NCI-H146 treated with DMSO at 0.1 percent for 48 hours (cell line): ENCODE measurements around the gene GTPBP6.
"Not testable (repeated sequence)": the region's sequence is repeated elsewhere in the genome, so short reads cannot be mapped to it uniquely, and the experiment has no call there.

Experiments
- DNase-seq: peaks from one replicate; lab custom pipeline; 2025; ENCODE audit not compliant: unreplicated experiment; lab: John Stamatoyannopoulos, UW

GTPBP6 gene

DNA sequence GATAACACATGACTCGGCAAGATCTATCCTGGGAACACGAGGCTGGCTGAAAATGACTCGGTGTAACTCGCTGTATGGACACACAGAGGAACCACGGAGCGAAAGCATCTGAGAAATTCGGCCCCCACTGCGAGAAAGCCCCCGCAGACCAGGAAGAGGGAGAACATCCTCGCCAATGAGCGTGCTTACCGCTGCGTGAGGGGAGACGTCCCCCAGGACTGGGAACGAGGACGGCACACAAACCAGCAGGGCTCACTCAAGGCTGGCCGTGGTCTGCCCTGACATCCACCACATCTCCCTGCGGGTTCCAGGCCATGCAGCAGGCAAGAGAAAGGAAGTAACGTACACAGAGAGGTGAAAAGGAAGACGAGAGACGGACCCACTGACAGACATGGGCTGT is 17.6 kb upstream of the GTPBP6 start:
- no peak for DNase-seq

DNA sequence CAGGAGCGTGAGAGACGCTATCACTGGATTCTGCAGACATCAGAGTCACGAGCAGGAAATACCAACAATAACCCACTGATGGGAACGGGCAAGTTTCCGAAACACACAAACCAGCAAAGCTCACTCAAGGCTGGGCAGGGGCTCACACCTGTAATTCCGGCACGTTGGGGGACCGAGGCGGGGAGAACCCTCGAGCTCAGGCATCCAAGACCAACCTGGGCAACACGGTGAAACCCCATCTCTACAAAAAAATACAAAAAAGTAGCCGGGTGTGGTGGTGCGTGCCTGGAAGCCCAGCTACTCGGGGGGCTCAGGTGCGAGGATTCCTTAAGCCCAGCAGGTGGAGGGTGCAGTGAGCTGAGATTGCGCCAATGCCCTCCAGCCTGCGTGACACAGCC is 17.2 kb upstream of the GTPBP6 start:
- no peak for DNase-seq

DNA sequence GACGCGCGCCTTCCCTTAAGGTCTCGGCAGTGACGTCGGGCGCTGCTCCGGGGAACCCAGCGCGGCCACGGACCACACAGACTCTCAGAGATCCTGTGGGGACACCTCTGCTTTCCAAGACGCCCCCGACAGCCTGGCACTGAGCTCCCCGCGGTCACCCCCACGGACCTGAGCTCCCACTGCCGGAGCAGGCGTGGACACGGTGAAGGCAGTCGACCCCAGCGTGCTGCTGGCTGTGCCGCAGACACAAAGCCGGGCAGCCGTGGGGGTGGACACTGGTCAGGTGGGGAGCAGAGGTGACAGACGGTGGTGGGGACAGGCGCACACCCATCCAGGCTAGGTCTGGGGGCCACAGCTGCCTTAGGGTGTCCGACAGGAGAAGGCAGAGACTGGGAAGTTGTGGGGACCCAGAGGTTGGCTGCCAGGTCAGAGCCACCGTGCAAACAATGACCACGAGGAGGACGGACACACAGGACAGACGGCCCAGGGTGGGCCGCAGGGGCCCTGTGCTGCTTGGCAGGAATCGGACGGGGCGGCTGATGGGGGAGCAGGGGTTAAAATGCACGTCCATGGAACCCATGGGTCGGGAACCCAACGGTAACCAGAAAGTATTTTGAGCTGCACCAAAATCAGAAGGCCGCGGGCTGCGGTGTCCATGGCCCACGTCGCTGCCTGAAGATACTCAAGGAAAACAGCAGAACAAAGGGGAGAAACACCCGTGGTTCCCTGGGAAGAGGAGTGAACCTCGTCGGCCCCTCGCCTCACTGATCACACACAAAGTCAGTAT is 16.6 kb upstream of the GTPBP6 start:
- no peak for DNase-seq

DNA sequence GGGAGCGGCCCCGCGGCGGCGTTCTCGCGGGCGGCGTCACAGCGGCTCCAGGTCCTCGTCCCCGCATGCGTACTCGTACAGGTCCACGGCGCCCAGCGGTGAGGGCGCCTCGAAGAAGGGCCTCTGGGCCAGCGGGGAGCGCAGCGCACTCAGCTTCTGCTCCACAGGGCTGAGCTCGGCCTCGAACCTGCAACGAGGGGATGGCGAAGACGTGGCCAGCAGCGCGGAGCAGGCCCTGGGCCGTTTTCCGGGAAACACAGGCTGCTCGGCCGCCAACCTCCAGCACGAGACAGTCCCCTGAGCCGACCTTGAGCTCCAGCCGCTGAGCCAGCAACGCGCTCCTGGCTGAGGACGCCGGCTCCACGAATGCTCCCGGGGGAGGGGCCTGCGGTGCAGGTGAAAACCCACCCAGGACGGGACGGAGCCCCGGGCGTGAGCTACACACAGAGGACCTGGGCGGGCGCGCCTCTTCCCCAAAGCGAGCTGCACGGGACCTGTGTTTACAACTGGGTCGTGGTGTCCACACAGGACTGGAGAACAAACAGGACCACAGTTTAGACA is 15.8 kb upstream of the GTPBP6 start:
- DNase-seq = no peak

DNA sequence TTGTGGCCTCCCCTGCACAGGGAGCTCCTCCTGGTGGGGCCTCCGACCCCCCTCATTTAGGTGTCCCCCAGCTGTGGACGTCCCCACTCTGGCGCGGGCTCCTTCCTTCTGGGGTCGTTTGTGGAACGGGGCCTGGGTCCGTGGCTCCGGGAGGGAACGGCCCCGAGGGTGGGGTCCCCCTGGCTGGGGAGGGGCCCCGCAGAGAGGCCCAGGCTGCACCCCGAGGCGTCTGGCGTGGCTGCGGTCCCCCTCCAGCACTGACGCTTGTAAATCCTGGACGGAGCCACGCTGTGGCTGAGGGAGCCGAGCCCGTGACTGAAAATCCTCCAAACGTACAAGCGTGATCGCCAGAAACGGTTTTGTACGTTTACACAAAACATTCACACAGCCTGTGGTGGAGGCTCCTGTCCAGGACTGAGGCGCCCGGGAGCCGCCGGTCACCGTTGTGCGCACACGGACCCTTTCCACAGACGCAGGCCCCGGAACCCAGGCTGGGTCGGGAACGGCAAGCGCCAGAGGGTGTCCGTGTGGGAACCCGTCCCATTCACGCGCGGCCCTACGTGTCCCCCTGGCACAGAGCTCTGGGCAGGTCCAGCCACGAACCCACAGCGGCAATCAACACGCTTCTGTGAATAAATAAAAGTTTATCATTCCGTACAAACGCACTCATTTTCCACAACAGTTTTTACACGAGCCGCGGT is 15.2 kb upstream of the GTPBP6 start:
- no peak for DNase-seq

DNA sequence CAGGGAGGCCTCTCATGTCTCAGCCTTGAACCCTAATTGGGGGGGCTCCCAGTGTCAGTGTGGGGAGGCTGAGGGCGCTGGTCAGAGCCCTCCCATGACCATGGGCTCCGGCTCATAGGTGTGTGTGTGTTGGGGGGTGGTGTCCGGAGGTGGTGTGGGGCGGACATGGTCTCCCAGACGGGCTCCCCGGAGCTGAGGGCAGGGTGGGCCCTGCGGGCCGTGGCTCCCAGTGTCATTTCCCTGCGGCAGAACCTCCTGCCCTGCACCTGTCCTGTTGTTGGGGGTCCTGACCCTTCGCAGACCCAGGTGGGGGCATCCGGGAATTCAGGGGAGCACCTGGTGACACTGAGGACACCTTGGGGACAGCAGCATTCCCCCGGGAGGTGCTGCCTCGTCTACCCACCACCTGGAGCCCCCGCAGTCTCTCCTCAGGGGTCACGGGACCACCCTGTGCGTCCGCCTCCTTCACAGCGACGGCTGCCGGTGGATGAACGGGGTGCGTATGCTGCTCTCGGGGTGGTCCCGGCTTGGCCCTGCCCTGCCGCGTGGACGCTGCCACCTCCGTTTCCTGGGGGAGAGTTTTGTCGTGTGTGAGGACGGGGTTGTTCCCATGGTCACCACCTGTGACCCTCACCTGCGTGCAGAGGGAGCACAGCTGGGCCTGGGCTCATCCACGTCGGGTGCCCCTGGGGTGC is 14.5 kb upstream of the GTPBP6 start:
- DNase-seq = no peak

DNA sequence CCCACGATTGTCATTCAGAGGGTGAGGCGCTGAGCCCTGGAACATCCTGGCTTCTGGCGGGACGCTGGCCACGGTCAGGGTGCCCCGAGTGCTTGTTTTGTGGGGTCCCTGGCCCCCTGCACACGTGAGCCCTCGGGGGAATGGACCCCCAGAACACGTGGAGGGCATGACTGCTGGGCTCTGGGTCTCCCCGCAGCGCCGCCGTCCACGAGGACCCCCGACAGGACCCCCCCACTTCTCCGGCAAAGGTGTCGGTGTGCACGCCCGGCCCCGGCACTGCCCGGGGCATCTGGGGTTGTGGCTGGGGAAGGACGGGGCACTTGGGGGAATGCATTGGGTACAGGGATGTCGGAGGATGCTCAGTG is 13.9 kb upstream of the GTPBP6 start:
- DNase-seq = no peak

DNA sequence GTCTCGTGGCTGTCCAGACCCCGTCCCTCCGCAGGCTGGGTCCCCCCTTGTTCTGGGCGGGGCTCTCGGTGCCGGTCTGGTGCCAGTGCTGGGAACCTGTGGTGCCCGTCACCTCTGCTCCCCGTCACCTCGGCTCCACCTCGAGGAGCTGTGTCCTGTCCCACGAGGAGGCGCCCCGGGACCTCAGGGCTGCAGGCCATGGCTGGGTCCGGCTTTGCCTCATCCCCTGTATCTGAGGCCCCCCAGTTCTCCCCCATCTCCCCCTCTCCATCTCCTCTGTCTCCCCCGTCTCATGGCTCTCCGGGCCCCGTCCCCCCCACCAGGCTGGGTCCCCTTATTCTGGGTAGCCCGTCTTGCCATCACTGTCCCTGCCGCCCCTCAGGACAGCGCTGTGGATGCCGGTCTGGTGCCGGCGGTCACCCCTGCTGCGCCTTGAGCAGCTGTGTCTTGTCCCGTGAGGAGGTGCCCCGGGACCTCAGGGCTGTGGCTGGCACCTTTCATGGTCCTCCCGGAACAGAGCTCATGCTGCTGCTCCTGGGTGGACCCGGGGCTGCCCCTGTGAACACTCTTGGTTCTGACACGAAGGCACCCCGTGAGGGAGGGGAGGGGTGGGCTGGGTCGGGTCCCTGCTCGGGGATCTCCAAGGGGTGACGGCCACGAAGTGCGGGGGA is 13.4 kb upstream of the GTPBP6 start:
- no peak for DNase-seq

DNA sequence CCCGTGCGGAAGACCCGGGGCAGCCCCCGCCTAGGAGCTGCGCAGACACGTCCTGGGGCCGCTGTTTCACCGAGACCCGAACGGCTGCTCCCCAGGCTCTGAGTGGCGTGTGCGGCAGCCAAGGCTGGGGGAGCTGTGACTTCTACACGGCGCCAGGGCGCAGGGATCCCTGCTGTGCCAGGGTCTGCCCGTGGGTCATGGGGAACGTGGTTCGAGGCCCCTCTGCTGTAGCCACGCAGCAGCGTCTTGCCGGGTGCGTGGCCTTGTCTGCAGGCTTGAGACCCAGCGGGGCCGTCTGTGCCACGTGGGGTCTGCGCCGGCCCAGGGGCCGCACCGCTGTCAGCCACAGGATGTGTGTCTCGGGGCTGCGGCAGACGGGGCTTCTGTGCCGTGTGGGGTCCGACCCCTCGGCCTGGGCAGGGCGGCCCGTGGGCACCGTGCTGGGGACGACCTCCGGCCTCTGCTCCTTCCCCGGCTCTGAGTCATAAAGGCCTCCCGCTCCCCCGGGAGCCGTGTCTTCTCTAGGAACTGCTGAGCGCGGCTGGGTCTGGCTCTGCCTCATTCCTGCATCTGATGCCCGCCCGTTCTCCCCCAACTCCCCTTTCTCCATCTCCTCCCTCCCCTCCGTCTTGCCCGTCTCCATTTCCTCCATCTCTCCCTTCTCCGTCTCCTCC is 12.7 kb upstream of the GTPBP6 start:
- DNase-seq = no peak

DNA sequence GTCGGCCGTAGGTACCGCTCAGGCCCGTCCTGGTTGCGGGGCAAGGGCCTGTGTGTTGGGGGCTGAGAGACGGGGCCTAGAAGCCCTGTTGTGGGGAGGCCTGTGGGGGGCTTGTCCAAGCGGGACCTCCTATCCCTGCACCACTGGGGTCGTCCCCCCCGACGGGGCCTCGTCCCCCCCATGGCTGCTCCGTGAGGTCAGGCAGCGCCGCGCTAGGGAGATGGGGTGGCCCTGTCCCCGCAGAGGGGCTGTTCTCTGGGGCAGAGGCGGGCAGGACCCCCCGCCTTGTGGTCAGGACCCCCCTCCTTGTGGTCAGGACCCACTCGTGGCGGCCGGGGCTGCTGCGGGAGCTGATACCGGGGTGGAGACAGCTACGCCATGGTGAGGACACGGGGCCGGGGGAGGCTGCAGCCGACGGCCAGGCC is 12.1 kb upstream of the GTPBP6 start:
- DNase-seq = no peak

DNA sequence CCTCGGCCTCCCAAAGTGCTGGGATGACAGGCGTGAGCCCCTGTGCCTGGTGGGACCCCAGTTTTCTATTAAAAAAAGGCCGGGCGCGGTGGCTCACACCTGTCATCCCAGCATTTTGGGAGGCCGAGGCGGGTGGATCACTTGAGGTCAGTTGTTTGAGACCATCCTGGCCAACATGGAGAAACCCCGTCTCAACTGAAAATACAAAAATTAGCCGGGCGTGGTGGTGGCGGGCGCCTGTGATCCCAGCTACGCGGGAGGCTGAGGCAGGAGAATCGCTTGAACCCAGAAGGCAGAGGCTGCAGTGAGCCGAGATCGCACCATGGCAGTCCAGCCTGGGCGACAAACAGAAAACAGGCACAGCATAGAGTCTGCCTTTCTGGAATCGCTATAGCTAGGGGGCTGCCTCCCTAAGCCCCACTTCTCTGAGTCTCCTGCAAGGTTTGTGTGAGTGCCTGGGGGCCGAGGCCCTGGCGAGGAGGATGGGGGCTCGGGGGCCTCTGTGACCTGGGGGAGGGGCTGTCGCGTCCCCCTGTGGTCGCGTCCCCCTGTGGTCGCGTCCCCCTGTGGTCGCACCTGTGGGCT is 11.6 kb upstream of the GTPBP6 start:
- DNase-seq = not testable (repeated sequence)

DNA sequence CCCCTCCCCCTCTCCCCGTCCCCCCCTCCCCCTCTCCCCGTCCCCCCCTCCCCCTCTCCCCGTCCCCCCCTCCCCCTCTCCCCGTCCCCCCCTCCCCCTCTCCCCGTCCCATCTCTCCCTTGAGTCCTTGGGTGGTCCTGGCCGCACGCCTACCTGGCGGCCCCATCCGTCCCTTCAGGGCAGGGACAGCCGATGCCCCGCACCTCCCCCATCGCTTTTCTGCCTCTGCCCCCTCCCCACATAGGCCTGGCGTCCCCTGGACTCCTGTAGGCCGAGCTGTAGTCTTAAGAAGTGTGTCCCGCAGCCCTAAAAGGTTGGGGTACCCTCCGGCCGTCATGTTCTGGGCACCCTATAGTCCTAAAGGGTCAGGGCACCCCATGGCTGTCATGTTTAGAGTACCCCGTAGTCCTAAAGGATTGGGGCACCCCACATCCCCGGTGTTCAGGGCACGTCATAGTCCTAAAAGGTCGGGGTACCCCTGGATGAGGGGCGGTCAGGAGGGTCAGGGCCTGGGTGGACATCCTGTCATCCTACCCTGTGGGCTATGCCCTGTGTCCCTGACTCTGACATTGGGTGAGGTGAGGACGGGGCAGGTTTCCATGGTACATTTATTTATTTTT is 10.8 kb upstream of the GTPBP6 start:
- no peak for DNase-seq

DNA sequence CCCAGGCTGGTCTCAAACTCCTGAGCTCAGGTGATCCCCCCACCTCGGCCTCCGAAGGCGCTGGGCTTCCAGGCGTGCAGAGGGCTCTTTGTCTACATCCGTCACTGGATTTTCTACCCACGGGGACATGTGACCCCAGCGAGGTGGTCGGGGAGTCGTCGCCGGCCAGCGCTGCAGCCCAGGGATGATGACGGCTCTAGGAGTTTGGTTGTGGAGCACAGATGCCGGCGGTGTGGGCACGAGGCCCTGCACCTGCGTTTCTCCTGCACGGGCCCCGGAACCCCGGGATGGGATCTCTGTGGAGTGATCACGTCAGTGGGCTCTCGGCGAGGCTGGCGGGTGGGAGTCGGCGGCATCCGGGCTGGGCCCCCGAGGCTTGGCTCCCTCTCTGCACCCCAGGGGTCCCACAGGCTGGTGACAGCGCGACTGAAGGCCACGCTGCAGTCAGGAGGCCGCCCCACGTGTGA is 9.1 kb upstream of the GTPBP6 start:
- no peak for DNase-seq

DNA sequence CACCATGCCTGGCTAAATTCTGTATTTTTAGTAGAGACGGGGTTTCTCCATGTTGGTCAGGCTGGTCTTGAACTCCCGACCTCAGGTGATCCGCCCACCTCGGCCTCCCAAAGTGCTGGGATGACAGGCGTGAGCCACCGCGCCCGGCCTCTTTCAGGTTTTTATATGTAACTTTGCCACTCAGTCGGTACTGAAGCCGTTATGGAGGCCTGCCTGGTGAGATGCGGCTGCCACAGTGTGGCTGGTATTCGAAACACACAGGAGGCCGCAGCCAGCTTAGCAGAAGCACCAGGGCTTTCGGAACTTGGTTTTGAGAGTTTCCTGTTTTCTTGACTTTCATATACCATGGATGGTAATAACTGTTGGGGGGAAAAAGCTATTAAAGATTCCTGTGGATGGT is 6.1 kb upstream of the GTPBP6 start:
- DNase-seq = not testable (repeated sequence)

DNA sequence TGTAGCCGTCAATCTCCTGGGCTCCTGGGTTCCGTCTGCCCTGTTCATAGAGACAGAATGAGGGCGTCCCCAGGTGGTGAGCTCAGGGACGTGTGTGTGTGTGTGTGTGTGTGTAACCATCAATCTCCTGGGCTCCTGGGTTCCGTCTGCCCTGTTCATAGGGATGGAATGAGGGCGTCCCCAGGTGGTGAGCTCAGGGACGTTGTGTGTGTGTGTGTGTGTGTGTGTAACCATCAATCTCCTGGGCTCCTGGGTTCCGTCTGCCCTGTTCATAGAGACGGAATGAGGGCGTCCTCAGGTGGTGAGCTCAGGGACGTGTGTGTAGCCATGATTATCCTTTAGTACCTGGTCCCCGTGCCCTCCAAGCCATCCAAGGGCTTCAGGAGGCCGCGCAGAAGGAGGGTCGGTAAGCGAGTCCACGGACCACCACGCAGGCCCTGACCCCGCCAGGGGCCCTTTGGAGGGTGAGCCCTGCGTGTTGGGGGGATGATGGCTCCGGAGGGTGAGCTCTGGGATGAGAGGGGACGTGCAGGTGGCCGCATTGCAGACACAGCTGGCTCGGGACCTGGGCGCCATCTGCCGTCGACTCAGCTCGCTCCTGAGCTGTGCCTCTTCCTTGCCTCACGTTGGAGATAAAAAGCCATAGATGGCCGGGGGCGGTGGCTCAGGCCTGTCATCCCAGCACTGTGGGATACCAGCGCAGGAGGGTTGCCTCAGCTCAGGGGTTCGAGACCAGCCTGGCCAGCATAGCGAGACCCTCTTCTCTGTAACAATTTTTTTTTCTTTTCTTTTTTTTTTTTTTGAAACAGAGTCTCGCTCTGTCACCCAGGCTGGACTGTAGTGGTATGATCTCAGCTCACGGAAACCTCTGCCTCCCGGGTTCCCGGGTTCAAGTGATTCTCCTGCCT is 5.4 kb upstream of the GTPBP6 start:
- no peak for DNase-seq

DNA sequence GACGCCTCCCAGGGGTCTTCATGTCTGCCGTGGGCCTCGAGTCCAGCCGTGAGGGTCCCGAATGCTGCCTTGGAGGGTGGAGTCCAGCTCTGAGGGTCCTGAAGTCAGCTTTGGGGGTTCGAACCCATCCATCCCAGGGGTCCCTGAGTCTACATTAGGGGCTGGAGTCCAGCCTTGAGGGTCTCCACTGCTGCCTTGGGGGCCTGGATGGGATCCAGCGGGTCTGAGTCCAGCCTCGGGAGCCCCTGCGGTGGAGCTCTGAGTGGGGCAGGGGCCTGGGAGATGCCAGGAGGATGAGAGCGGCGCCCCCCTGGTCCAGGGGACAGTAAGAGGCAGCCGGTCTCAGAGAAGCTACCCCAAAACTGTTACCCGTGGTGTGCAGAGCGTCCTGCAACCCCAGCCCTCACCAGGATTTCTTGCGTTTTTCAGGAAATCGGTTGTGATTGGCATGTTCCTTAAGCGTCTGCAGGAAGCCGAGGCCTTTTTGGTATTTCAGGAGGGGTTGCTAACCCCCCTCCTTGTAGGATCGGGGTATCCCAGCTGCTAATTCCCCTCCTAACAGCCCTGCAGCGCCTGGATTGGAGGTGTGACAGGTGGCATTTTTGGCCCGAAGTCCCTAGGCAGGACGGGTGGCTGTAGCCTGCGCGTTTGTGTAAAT is 1.7 kb upstream of the GTPBP6 start:
- DNase-seq = no peak

DNA sequence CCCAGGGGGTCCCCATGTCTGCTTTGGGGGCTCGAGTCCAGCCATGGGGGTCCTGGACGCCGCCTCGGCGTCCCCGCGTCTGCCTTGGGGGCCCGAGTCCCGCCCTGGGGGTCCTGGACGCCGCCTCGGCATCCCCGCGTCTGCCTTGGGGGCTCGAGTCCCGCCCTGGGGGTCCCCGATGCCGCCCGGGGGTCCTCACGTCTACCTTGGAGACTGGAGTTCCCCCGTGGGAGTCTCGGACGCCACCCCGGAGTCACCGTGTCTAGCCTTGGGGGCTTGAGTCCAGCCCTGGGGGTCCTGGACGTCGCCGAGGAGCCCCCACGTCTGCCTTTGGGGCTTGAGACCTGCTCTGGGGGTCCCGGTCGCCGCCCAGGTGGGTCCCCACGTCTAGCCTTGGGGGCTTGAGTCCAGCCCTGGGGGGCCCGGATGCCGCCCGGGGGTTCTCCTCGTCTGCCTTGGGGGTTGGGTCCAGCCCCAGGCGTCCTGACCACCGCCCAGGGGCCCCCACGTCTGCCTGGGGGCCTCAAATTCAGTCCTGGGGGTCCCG is 1.1 kb upstream of the GTPBP6 start:
- DNase-seq = no peak
